Activated T-cell treated with anti-CD3 and anti-CD28 coated beads for 1 hour (primary cell): ENCODE results near the gene GPR107.

Experiments used
- DNase-seq: peaks from one replicate; pipeline ENCODE4 v3.0.0-alpha.2; 2020; ENCODE audit warnings: low read depth

GPR107 gene

GRCh38 chr9:130054325-130054786, 650 bp downstream of the GPR107 start:
- DNase-seq: no peak

DNA sequence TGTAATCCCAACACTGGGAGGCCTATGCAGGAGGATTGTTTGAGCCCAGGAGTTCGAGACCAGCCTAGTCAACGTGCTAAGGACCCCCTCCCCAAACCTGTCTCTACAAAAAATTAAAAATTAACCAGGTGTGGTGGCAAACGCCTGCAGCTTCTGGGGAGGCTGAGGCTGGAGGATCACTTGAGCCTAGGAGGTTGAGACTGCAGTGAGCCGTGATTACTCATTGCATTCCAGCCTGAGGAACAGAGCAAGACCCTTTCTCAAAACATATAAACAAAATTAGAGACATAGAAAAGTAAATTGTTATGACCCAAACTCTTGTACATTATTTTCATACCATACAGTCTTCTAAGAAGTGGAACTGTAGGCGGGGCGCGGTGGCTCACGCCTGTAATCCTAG, 1.1 kb downstream of the GPR107 start:
- no peak for DNase-seq

DNA sequence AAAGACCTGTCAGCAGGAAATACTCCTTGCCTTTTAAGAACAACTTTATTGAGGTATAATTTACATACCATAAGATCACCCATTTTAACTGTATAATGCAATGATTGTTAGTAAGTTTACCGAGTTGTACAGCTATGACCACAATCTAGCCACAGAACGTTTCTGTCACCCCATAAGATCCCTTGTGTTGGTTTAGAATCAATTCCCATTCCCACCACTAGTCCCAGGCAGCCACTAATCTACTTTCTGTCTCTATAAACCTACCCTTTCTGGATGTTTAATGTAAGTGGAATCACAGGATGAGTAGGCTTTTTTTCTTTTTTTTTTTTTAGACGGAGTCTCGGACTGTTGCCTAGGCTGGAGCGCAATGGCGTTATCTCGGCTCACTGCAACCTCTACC, 4.4 kb downstream of the GPR107 start:
- no peak for DNase-seq

DNA sequence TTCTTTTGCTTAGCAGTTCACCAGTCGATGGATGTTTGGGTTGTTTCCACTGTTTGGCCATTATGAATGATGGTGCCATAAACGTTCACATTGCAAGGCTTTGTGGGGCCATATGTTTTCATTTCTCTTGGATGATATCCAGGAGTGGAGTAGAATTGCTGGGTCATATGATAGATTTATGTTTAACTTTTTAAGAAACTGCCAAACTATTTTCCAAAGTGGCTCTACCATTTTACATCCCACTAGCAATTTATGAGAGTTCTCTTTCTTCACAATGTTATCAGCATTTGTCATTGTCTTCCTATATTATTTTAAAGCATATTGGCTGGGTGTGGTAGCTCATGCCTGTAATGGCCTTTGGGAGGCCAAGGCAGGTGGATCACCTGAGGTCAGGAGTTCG, 5.2 kb downstream of the GPR107 start:
- no peak for DNase-seq

DNA sequence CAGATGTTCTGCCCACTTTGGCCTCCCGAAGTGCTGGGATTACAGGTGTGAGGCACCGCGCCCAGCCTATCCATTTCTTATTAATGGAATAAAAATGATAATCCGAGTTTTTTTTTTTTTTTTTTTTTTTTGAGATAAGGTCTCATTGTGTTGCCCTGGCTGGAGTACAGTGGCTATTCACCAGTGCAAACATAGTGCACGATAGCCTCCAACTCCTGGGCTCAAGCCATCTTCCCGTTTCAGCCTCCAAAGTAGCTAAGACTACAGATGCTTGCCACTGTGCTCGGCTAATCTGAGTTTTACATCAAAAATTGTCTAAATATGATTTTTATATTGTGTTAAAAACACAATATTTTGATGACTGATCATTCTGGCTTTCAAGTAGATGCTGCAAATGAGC, 6.6 kb downstream of the GPR107 start:
- no peak for DNase-seq

GRCh38 chr9:130062750-130063149, 9.0 kb downstream of the GPR107 start:
- no peak for DNase-seq

DNA sequence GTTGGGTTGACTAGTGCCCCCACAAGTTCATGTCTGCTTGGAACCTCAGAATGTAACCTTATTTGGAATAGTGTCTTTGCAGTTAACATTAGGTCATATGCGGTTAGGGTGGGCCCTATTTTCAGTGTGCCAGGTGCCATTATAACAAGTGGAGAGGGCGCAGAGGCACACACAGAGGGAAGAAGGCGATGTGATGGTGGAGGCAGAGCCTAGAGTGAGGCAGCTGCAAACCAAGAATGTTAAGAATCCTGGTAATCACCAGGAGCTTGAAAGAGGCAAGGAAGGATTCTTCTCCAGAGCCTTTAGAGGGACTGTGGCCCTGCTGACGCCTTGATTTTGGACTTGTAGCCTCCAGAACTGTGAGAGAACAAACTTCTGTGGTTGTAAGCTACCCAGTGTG, 10.9 kb downstream of the GPR107 start:
- no peak for DNase-seq

GRCh38 chr9:130069048-130069447, 15.3 kb downstream of the GPR107 start:
- DNase-seq: no peak

GRCh38 chr9:130072515-130073235, 19.0 kb downstream of the GPR107 start:
- no peak for DNase-seq

- no peak for DNase-seq
Observed at GRCh38 chr9:130073373-130073772, 19.7 kb downstream of the GPR107 start.

GRCh38 chr9:130078547-130078946, 24.8 kb downstream of the GPR107 start:
- DNase-seq: no peak

- DNase-seq: no peak
Observed at GRCh38 chr9:130084337-130084736, 30.6 kb downstream of the GPR107 start.

- no peak for DNase-seq
Observed at GRCh38 chr9:130088051-130088450, 34.3 kb downstream of the GPR107 start.

DNA sequence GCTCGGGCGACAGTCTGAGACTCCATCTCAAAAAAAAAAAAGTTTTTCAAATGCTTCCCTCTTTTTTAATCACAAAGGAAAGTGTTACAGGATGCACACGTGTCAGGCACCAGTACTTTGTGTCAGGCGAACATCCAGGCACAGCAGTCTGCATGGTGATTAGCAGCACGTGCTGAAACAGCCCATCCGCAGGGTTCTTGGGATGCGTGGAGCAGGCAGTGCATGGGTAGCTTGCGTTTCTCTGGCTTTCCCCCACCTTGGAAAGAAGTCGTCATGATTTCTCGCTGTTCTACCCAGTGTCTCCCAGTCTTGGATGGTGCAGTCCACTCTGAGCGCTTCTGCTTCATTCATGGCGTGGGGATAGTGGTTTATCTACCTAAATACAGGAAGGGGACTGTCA, 35.4 kb downstream of the GPR107 start:
- DNase-seq: no peak

DNA sequence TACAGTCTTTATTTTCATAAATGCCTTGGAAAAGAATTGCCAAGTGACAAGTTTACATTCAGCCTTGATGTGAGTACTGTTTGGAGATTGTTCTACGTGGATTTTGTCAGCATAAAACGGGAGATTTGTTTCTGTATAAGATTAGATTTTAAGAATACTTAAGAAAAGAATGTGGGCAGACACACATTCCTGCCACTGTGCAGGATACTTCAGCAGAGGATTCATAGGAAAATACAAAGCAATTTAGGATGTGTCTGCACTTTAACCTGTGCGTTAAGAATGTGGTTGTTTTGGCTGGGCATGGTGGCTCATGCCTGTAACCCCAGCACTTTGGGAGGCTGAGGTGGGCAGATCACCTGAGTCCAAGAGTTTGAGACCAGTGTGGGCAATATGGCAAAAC, 37.2 kb downstream of the GPR107 start:
- DNase-seq: no peak

DNA sequence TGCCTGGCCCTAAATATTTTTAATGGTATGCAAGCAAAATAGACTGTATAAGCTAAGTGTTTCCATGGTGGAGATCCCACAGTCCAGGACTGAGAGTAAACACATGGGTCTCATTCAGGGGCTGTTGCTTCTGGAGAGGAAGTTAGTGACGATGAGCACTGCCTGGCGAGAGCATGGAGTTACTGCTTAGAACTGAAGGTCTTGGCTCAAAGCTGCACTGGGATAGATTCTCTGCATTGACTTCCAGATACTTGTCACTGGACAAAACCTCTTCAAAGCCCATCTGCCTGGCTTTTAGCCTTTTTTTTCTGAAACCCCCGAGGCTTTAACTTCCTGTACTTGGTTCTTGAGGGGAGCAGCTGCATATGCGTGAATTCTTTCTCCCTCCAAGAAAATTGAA, 39.2 kb downstream of the GPR107 start:
- DNase-seq: no peak

GRCh38 chr9:130095872-130096271, 42.2 kb downstream of the GPR107 start:
- DNase-seq: no peak

DNA sequence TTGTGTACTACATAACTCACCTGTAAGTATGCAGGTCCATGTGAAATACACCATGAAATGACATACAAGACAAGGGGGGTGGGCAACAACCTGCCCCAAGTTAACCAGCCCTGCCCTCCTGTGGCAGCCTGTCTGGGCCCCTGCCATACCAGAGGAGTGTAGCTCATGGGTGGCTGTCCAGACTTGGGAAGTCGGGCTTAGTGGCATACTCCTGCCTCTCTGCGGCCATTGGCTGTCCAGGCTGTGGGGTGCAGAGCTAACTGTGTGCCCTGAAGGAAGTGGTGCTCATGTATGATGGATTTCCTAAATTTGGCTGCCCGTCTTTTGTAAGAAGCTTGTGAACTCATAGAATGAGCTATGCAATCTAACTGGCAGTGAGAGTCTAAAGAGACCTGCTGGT, 47.0 kb downstream of the GPR107 start:
- no peak for DNase-seq

GRCh38 chr9:130101915-130102314, 48.2 kb downstream of the GPR107 start:
- DNase-seq: no peak

GRCh38 chr9:130104491-130105193, 50.9 kb downstream of the GPR107 start:
- DNase-seq: no peak

DNA sequence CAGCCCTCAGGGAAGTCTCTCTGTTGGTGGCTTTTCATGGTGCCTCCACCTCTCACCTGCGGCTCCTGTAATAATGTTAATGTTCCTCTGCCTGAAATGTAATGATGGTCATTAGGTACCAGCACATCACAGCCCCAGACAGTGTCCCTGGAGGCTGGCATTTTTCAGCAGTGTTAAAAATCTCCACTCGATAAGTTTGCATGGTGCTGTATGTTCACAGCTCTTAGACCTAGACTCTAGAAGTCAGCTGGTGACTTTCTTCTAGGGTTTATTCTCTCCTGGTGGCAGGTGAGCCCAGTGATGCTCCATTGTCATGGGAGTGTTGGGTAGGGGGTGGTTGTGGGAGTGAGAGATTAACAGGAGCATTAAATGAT, 53.1 kb downstream of the GPR107 start:
- no peak for DNase-seq

GRCh38 chr9:130107234-130107861, 53.6 kb downstream of the GPR107 start:
- peak; percentile 90 for DNase-seq

DNA sequence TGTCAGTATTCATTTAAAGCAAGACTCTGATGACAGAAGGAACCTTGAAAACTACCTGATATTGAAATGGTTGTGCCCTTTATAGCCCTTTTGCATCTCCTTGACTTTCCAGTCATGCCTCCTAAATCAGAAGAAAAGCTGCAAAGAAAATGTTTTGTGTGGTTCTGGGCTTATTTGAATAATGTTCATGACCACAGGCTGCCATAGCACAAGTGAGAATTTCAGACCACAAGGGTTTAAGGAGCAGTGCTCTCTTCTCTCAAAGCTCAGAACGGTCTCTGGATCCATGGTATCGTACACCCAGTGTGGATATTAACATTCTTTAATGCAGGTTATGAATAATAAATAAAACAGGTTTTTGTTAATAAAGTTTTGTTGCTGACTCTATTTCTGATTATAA, 54.2 kb downstream of the GPR107 start:
- DNase-seq: no peak
